ENCODE measurements around the gene RHBDD1. TPM values are rescaled to one million over a fixed set of nuclear protein-coding genes. Genes with fewer than 3 reads are reported as not detected.

Gene RHBDD1
- total RNA-seq, 1 donor from 2014 or later: 27.7 TPM

- no peaks in the 10 kb centered on the region for H3K36me3 Mint-ChIP-seq (ENCODE audit: unreplicated experiment)
- peaks cover 8% of the 10 kb centered on the region for H3K4me1 Mint-ChIP-seq (ENCODE audit: unreplicated experiment)
- H3K27ac Mint-ChIP-seq (ENCODE audit: unreplicated experiment): no peak overlapping the region
- no peak overlapping the region for H3K4me3 Mint-ChIP-seq (ENCODE audit: unreplicated experiment)
- peak; percentile 83 for TF ChIP-seq CTCF (IDR thresholded peaks at IDR 0.05)
- H3K27me3 Mint-ChIP-seq (ENCODE audit: unreplicated experiment): no peaks in the 10 kb centered on the region
- H3K9me3 Mint-ChIP-seq (ENCODE audit: unreplicated experiment): no peaks in the 10 kb centered on the region
- no peak for DNase-seq (ENCODE audit: extremely low spot score, unreplicated experiment)
Observed at GRCh38 chr2:226984750-226985582, 149.1 kb downstream of the RHBDD1 start.

- no peak for DNase-seq (ENCODE audit: extremely low spot score, unreplicated experiment)
- Mint-ChIP-seq H3K27ac (ENCODE audit: unreplicated experiment) (no peak overlapping the region), H3K27me3 (ENCODE audit: unreplicated experiment) (no peaks in the 10 kb centered on the region), H3K9me3 (ENCODE audit: unreplicated experiment) (no peaks in the 10 kb centered on the region), H3K4me3 (ENCODE audit: unreplicated experiment) (no peak overlapping the region), H3K4me1 (ENCODE audit: unreplicated experiment) (peaks cover 8% of the 10 kb centered on the region), H3K36me3 (ENCODE audit: unreplicated experiment) (no peaks in the 10 kb centered on the region)
- TF ChIP-seq CTCF (IDR thresholded peaks at IDR 0.05): no peak
Observed at GRCh38 chr2:226985583-226985946, 149.7 kb downstream of the RHBDD1 start.

- peaks cover 14% of the 10 kb centered on the region for H3K36me3 Mint-ChIP-seq (ENCODE audit: unreplicated experiment)
- no peaks in the 10 kb centered on the region for H3K9me3 Mint-ChIP-seq (ENCODE audit: unreplicated experiment)
Observed at GRCh38 chr2:226991663-226992062, 155.8 kb downstream of the RHBDD1 start.

GRCh38 chr2:226993171-226993570 lies 157.3 kb downstream of the RHBDD1 start:
- Mint-ChIP-seq H3K4me3 (ENCODE audit: unreplicated experiment) (no peak overlapping the region), H3K27ac (ENCODE audit: unreplicated experiment) (no peak overlapping the region), H3K36me3 (ENCODE audit: unreplicated experiment) (peaks cover 14% of the 10 kb centered on the region), H3K9me3 (ENCODE audit: unreplicated experiment) (no peaks in the 10 kb centered on the region), H3K4me1 (ENCODE audit: unreplicated experiment) (peaks cover 8% of the 10 kb centered on the region), H3K27me3 (ENCODE audit: unreplicated experiment) (no peaks in the 10 kb centered on the region)
- TF ChIP-seq CTCF (IDR thresholded peaks at IDR 0.05): no peak
- DNase-seq (ENCODE audit: extremely low spot score, unreplicated experiment): no peak

More at GRCh38 chr2:226991663-226992062, 155.8 kb downstream of the RHBDD1 start:
- no peak overlapping the region for H3K4me3 Mint-ChIP-seq (ENCODE audit: unreplicated experiment)
- no peaks in the 10 kb centered on the region for H3K27me3 Mint-ChIP-seq (ENCODE audit: unreplicated experiment)
- TF ChIP-seq CTCF (IDR thresholded peaks at IDR 0.05): no peak
- no peak overlapping the region for H3K27ac Mint-ChIP-seq (ENCODE audit: unreplicated experiment)
- DNase-seq (ENCODE audit: extremely low spot score, unreplicated experiment): no peak
- peaks cover 8% of the 10 kb centered on the region for H3K4me1 Mint-ChIP-seq (ENCODE audit: unreplicated experiment)

- Mint-ChIP-seq H3K27me3 (ENCODE audit: unreplicated experiment) (no peaks in the 10 kb centered on the region), H3K9me3 (ENCODE audit: unreplicated experiment) (no peaks in the 10 kb centered on the region), H3K4me1 (ENCODE audit: unreplicated experiment) (peaks cover 8% of the 10 kb centered on the region), H3K36me3 (ENCODE audit: unreplicated experiment) (peaks cover 22% of the 10 kb centered on the region), H3K27ac (ENCODE audit: unreplicated experiment) (no peak overlapping the region), H3K4me3 (ENCODE audit: unreplicated experiment) (no peak overlapping the region)
- no peak for DNase-seq (ENCODE audit: extremely low spot score, unreplicated experiment)
- TF ChIP-seq CTCF (IDR thresholded peaks at IDR 0.05): peak; percentile 19
Observed at GRCh38 chr2:226994775-226995174, 158.9 kb downstream of the RHBDD1 start.

Data from osteocyte (in vitro differentiated cells).